Activated CD8-positive, alpha-beta T cell treated with anti-CD3 and anti-CD28 coated beads for 36 hours (primary cell): ENCODE data around the gene MEI4. TPM values are rescaled to one million over a fixed set of nuclear protein-coding genes. Genes with fewer than 3 reads are reported as not detected.

ENCODE experiments used
- ATAC-seq: fragments of 200-7000 bp; cut with Tn5 transposase; one replicate; pipeline ENCODE4 v1.10.0; 2021; ENCODE audit warnings: mild to moderate bottlenecking, moderate library complexity
- CTCF ChIA-PET: fragments of 350-600 bp; sonication (Branson Sonifier 250); formaldehyde crosslinking; loops from one replicate; lab custom pipeline; 2021; ENCODE audit warnings: antibody characterized with exemption; lab: Charles Lee
- POLR2A ChIA-PET: fragments of 350-600 bp; sonication (Branson Sonifier 250); formaldehyde crosslinking; loops from one replicate; lab custom pipeline; 2021; ENCODE audit warnings: antibody characterized with exemption; lab: Charles Lee
- DNase-seq: peaks from one replicate; pipeline ENCODE4 v3.0.0-alpha.2; 2020
- H3K27ac Mint-ChIP-seq: one replicate; pipeline ENCODE4 v1.8.0; 2021; ENCODE audit warnings: mild to moderate bottlenecking, mixed read lengths
- H3K27me3 Mint-ChIP-seq: one replicate; pipeline ENCODE4 v1.8.0; 2021; ENCODE audit warnings: mixed read lengths
- H3K36me3 Mint-ChIP-seq: one replicate; pipeline ENCODE4 v1.8.0; 2021; ENCODE audit warnings: low read depth, mixed read lengths
- H3K4me1 Mint-ChIP-seq: one replicate; pipeline ENCODE4 v1.8.0; 2021; ENCODE audit warnings: low read depth, mixed read lengths
- H3K4me3 Mint-ChIP-seq: one replicate; pipeline ENCODE4 v1.8.0; 2021; ENCODE audit warnings: mild to moderate bottlenecking, moderate library complexity, mixed read lengths
- H3K9me3 Mint-ChIP-seq: one replicate; pipeline ENCODE4 v1.8.0; 2021; ENCODE audit warnings: mixed read lengths
- intact Hi-C: fragments of 100-400 bp; cut with micrococcal nuclease; formaldehyde crosslinking; loops from one replicate; pipeline ENCODE4 v1.10.0; 2022
- total RNA-seq, 2 experiments: library from RNA; stranded (reverse); gene quantifications; one replicate each; pipeline ENCODE4 v1.2.3, GENCODE V29; 2021
- TF ChIP-seq, protein P1 (sequence below): fragments of 200-600 bp; IDR thresholded peaks from one replicate; pipeline ENCODE4 v1.8.0; 2022; ENCODE audit warnings: antibody characterized with exemption, mild to moderate bottlenecking

Gene MEI4
- total RNA-seq, 2 experiments from 2014 or later = not detected

DNA sequence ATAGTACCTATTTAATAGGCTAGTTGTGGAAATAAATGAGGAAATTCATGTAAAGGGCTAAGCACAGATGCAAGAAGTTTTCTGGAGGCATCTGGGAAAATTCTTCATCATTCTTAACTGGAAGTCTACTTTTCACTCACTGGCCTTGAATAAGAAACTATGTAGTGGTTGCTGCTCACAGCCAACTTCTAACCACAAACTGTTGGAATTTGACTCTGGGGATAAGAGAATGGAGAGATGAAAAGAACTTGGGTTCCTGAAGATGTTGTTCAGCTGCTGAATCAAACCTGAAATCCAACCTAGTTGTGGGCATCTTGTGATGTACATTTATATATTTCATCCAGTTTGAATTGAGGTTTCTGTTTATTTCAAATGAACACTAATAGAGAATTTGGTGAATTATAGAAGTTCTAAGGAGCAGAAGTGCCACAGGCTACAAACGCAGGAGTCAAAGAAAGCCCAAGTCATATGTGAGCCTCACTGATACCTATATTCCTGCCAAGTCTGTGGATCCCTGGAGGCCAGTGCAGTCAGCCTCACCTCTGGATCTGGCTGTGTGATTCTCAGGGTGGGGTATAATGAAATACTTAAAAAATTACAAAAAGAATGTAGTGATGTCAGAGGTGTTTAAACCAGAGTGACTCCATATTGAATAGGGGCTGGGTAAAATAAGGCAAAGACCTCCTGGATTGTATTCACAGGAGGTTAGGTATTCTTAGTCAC is 18.7 kb upstream of the MEI4 start:
- TF ChIP-seq, protein P1, sequence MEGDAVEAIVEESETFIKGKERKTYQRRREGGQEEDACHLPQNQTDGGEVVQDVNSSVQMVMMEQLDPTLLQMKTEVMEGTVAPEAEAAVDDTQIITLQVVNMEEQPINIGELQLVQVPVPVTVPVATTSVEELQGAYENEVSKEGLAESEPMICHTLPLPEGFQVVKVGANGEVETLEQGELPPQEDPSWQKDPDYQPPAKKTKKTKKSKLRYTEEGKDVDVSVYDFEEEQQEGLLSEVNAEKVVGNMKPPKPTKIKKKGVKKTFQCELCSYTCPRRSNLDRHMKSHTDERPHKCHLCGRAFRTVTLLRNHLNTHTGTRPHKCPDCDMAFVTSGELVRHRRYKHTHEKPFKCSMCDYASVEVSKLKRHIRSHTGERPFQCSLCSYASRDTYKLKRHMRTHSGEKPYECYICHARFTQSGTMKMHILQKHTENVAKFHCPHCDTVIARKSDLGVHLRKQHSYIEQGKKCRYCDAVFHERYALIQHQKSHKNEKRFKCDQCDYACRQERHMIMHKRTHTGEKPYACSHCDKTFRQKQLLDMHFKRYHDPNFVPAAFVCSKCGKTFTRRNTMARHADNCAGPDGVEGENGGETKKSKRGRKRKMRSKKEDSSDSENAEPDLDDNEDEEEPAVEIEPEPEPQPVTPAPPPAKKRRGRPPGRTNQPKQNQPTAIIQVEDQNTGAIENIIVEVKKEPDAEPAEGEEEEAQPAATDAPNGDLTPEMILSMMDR = no peak
- intact Hi-C loops = no loop called here
- H3K27me3 Mint-ChIP-seq = no peaks in the 10 kb centered on the region
- no peaks in the 10 kb centered on the region for H3K4me1 Mint-ChIP-seq
- ChIA-PET POLR2A (no interaction called here), CTCF (no interaction called here)
- H3K4me3 Mint-ChIP-seq = no peak overlapping the region
- H3K9me3 Mint-ChIP-seq = no peaks in the 10 kb centered on the region
- H3K27ac Mint-ChIP-seq = no peak overlapping the region
- ATAC-seq = no peak
- no peaks in the 10 kb centered on the region for H3K36me3 Mint-ChIP-seq
- no peak for DNase-seq

GRCh38 chr6:77638129-77638830 is 14.6 kb upstream of the MEI4 start:
- CTCF ChIA-PET = interaction anchor here (1.0 kb wide), 1 partner anchor 23 kb away, joined by 3 read pairs; no protein-coding TSS in a partner anchor
- Mint-ChIP-seq H3K9me3 (peaks cover 2% of the 10 kb centered on the region), H3K27me3 (no peaks in the 10 kb centered on the region), H3K4me3 (no peak overlapping the region), H3K27ac (no peak overlapping the region), H3K36me3 (no peaks in the 10 kb centered on the region), H3K4me1 (no peaks in the 10 kb centered on the region)
- intact Hi-C loops = no loop called here
- DNase-seq (no peak), ATAC-seq (no peak)
- POLR2A ChIA-PET = no interaction called here
- TF ChIP-seq, protein P1 = no peak

DNA sequence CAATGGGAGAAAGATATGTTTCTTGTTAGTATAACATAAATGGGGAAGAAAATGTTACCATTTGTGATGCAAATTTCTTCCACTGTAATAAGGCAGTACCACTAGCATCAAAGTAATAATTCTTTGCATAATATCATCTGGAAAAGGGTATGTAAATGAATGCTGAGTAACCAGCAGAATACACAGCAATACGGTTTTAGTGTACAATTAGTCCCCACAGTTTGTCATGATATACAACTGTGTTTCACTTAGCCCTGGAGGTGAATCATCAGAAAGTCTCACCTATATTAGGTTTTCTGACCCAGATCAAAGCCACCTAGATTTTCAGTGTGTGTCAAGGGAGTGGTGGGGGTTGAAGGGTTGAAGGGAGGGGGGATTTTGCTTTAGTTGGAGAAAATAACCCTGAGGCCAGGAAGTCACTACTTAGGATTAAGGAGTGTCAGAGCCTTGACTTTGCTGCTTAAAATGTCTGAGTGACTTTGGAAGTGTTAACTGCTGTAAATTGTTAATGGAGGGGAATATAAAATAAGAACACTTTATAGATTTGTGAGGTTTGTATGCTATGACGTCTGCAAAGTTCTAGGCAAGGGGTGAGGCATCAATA is 8.6 kb upstream of the MEI4 start:
- H3K9me3 Mint-ChIP-seq = peaks cover 2% of the 10 kb centered on the region
- no peak overlapping the region for H3K4me3 Mint-ChIP-seq
- no peaks in the 10 kb centered on the region for H3K36me3 Mint-ChIP-seq
- intact Hi-C loops = no loop called here
- DNase-seq (no peak), ATAC-seq (no peak)
- ChIA-PET POLR2A (no interaction called here), CTCF (no interaction called here)
- TF ChIP-seq, protein P1 = no peak
- no peak overlapping the region for H3K27ac Mint-ChIP-seq
- no peaks in the 10 kb centered on the region for H3K4me1 Mint-ChIP-seq
- peaks cover 8% of the 10 kb centered on the region for H3K27me3 Mint-ChIP-seq

DNA sequence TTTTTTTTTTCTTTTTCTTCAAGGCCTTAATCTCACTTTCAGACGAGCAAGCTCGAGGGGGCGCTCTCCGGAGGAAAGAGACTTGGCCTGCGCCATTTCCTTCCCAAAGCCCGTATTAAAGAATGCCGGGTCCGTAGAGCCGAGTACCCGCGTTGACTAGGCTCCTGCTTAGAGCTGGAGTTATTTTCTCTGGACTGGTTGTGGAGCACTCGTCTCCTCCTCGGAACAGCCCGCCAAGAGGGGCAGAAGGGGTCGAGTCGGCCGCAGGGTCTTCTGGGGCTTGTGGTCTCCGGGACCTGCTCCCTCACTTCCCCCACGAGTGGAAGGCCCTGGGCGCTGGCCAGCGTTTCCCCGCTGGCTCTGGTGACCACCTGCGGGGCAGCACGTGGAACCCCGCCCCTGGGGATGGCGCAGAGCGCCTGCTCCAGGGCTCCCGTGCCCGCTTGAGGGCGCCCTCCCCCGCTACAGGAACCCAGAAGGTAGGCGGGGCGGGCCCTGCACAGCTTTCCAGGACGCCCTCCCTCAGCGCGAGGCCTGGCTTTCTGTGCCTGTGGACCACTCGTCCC is 2.7 kb upstream of the MEI4 start:
- intact Hi-C loops = no loop called here
- Mint-ChIP-seq H3K36me3 (no peaks in the 10 kb centered on the region), H3K4me3 (no peak overlapping the region), H3K9me3 (no peaks in the 10 kb centered on the region), H3K27ac (no peak overlapping the region), H3K27me3 (peaks cover 18% of the 10 kb centered on the region), H3K4me1 (no peaks in the 10 kb centered on the region)
- DNase-seq = peak; percentile 28
- TF ChIP-seq, protein P1 = peak; percentile 9
- peak; percentile 61 for ATAC-seq
- CTCF ChIA-PET = interaction anchor here (0.9 kb wide), 1 partner anchor 19 kb away, joined by 3 read pairs; no protein-coding TSS in a partner anchor
- POLR2A ChIA-PET = no interaction called here
